Measurements from ENCODE around the gene CARNS1.

DNA sequence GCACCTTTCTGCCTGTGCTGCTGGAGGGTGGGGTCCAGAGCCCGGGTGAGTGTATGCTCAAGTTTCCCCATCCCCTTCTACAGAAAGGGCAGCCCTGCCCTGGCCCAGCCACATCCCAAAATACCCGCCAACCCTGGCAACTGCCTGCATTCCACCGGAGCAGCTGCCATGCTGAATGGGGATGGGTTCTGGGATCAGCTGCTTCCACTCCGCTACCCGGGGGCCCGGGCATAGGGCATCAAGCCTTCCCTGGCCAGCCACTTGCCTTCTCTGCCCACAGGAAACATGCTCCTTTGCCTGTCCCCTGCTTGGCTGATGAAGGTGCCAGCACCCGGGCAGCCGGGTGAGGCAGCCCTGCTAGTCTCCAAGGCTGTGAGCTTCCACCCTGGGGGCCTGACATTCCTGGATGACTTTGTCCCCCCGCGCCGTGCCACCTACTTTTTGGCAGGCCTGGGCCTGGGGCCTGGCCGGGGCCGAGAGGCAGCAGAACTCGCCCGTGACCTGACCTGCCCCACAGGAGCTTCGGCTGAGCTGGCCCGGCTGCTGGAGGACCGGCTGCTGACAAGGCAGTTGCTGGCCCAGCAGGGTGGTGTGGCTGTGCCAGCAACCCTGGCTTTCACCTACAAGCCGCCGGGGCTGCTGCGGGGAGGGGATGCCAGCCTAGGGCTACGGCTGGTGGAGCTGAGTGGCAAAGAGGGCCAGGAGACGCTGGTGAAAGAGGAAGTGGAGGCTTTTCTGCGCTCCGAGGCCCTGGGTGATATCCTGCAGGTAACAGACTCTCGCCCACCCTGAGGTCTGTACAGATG is 3.2 kb downstream of the CARNS1 start:
- TF ChIP-seq ISL2 (CRISPR knock-in tag; IDR thresholded peaks at IDR 0.05) (no peak), ZNF724P (CRISPR knock-in tag; IDR thresholded peaks at IDR 0.05; ENCODE audit: borderline replicate concordance) (no peak), EZH2 (conservative IDR thresholded peaks at IDR 0.05; ENCODE audit: low read depth, low read length) (no peak), TBP (CRISPR knock-in tag; IDR thresholded peaks at IDR 0.05) (no peak), ZNF549 (CRISPR knock-in tag; IDR thresholded peaks at IDR 0.05) (no peak), HOXA3 (CRISPR knock-in tag; IDR thresholded peaks at IDR 0.05) (no peak), POLR2AphosphoS5 (IDR thresholded peaks at IDR 0.05; ENCODE audit: low read depth, low read length) (no peak), ZNF331 (CRISPR knock-in tag; IDR thresholded peaks at IDR 0.05) (no peak)
- TF ChIP-seq, protein P1, sequence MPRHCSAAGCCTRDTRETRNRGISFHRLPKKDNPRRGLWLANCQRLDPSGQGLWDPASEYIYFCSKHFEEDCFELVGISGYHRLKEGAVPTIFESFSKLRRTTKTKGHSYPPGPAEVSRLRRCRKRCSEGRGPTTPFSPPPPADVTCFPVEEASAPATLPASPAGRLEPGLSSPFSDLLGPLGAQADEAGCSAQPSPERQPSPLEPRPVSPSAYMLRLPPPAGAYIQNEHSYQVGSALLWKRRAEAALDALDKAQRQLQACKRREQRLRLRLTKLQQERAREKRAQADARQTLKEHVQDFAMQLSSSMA (CRISPR knock-in tag; IDR thresholded peaks at IDR 0.05), result no peak
- TF ChIP-seq, protein P2, sequence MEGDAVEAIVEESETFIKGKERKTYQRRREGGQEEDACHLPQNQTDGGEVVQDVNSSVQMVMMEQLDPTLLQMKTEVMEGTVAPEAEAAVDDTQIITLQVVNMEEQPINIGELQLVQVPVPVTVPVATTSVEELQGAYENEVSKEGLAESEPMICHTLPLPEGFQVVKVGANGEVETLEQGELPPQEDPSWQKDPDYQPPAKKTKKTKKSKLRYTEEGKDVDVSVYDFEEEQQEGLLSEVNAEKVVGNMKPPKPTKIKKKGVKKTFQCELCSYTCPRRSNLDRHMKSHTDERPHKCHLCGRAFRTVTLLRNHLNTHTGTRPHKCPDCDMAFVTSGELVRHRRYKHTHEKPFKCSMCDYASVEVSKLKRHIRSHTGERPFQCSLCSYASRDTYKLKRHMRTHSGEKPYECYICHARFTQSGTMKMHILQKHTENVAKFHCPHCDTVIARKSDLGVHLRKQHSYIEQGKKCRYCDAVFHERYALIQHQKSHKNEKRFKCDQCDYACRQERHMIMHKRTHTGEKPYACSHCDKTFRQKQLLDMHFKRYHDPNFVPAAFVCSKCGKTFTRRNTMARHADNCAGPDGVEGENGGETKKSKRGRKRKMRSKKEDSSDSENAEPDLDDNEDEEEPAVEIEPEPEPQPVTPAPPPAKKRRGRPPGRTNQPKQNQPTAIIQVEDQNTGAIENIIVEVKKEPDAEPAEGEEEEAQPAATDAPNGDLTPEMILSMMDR (CRISPR knock-in tag; IDR thresholded peaks at IDR 0.05), result no peak
- TF ChIP-seq, protein P3, sequence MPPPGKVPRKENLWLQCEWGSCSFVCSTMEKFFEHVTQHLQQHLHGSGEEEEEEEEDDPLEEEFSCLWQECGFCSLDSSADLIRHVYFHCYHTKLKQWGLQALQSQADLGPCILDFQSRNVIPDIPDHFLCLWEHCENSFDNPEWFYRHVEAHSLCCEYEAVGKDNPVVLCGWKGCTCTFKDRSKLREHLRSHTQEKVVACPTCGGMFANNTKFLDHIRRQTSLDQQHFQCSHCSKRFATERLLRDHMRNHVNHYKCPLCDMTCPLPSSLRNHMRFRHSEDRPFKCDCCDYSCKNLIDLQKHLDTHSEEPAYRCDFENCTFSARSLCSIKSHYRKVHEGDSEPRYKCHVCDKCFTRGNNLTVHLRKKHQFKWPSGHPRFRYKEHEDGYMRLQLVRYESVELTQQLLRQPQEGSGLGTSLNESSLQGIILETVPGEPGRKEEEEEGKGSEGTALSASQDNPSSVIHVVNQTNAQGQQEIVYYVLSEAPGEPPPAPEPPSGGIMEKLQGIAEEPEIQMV (CRISPR knock-in tag; IDR thresholded peaks at IDR 0.05; ENCODE audit: low read depth), result no peak
- TF ChIP-seq, protein P4, sequence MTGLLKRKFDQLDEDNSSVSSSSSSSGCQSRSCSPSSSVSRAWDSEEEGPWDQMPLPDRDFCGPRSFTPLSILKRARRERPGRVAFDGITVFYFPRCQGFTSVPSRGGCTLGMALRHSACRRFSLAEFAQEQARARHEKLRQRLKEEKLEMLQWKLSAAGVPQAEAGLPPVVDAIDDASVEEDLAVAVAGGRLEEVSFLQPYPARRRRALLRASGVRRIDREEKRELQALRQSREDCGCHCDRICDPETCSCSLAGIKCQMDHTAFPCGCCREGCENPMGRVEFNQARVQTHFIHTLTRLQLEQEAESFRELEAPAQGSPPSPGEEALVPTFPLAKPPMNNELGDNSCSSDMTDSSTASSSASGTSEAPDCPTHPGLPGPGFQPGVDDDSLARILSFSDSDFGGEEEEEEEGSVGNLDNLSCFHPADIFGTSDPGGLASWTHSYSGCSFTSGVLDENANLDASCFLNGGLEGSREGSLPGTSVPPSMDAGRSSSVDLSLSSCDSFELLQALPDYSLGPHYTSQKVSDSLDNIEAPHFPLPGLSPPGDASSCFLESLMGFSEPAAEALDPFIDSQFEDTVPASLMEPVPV (CRISPR knock-in tag; IDR thresholded peaks at IDR 0.05), result no peak
